ENCODE results near the gene CADPS2. TPM values are rescaled to one million over a fixed set of nuclear protein-coding genes. Genes with fewer than 3 reads are reported as not detected.

CADPS2 gene
- total and polyA plus RNA-seq, 2 of the 8 experiments (the other 6 are each of a cell fraction or from before 2014, with no cell fraction given), result 8.9 to 22.3 TPM

GRCh38 chr7:122298131-122298530, 588.1 kb downstream of the CADPS2 start (continued):
- TF ChIP-seq GABPA (IDR thresholded peaks at IDR 0.05; ENCODE audit: borderline replicate concordance, insufficient read depth, low read length) (no peak), YY1 (IDR thresholded peaks at IDR 0.05; ENCODE audit: low read depth, low read length) (no peak)

Measured in H1 (cell line).